SU-DHL-6 (cell line): ENCODE results near the gene SPDYE16.
"Not testable (repeated sequence)": the region's sequence is repeated elsewhere in the genome, so short reads cannot be mapped to it uniquely, and the experiment has no call there.

Source experiments
- H2AFZ ChIP-seq: fragments of 200-600 bp; sonication (generic); 2 replicates; pipeline ENCODE4 v1.6.1; 2014; ENCODE audit warnings: low read depth, mild to moderate bottlenecking, moderate library complexity, mixed read lengths, antibody characterized with exemption, low read length; ENCODE audit not compliant: severe bottlenecking
- H3F3A ChIP-seq: fragments of 200-600 bp; shearing (Covaris generic); 2 replicates; pipeline ENCODE4 v1.6.0; 2016; ENCODE audit warnings: antibody characterized with exemption, mild to moderate bottlenecking; ENCODE audit not compliant: insufficient read depth
- H3K27ac ChIP-seq: fragments of 200-600 bp; sonication (generic); 2 replicates; pipeline ENCODE4 v1.5.1; 2016; ENCODE audit warnings: low read depth, mild to moderate bottlenecking, low read length, moderate library complexity, mixed read lengths
- H3K27me3 ChIP-seq: fragments of 200-600 bp; sonication (generic), shearing (Covaris generic); 2 replicates; pipeline ENCODE4 v1.6.0; 2014; ENCODE audit warnings: mild to moderate bottlenecking, low read length
- H3K36me3 ChIP-seq: fragments of 200-600 bp; sonication (generic); 2 replicates; pipeline ENCODE4 v1.6.1; 2014; ENCODE audit warnings: mild to moderate bottlenecking, low read length, mixed read lengths
- H3K4me2 ChIP-seq: fragments of 300-600, 200-600 bp; shearing (Covaris generic), sonication (generic); 2 replicates; pipeline ENCODE4 v1.6.0; 2014; ENCODE audit warnings: low read length, low read depth, mild to moderate bottlenecking; ENCODE audit not compliant: poor library complexity, severe bottlenecking
- H3K4me3 ChIP-seq: fragments of 200-600 bp; sonication (generic); 2 replicates; pipeline ENCODE4 v1.5.1; 2014; ENCODE audit warnings: antibody characterized with exemption, low read length, mild to moderate bottlenecking, mixed read lengths; ENCODE audit not compliant: insufficient read depth, poor library complexity, severe bottlenecking
- H3K79me2 ChIP-seq: fragments of 200-600 bp; sonication (generic); 2 replicates; pipeline ENCODE4 v1.6.1; 2014; ENCODE audit warnings: mild to moderate bottlenecking, low read length, moderate library complexity; ENCODE audit not compliant: insufficient read depth
- H3K9ac ChIP-seq: fragments of 200-600 bp; sonication (generic); 2 replicates; pipeline ENCODE4 v1.7.0; 2014; ENCODE audit warnings: mild to moderate bottlenecking, low read length
- H3K9me2 ChIP-seq: fragments of 200-600 bp; sonication (generic); replicated peaks from 2 replicates; pipeline ENCODE4 v1.6.1; 2014; ENCODE audit warnings: low read length; ENCODE audit not compliant: insufficient read depth
- H3K9me3 ChIP-seq: fragments of 200-600 bp; sonication (generic); 2 replicates; pipeline ENCODE4 v1.6.1; 2014; ENCODE audit warnings: low read length, mixed read lengths; ENCODE audit not compliant: insufficient read depth
- H4K20me1 ChIP-seq: fragments of 200-600 bp; sonication (generic); 2 replicates; pipeline ENCODE4 v1.6.1; 2014; ENCODE audit warnings: low read depth, mild to moderate bottlenecking, antibody characterized with exemption, low read length, moderate library complexity, mixed read lengths

The SPDYE16 gene

GRCh38 chr7:76565001-76565400 lies 21.9 kb upstream of the SPDYE16 start:
- H3K27ac ChIP-seq, H4K20me1 ChIP-seq, H2AFZ ChIP-seq, H3F3A ChIP-seq, H3K9me2 ChIP-seq, H3K36me3 ChIP-seq, H3K9ac ChIP-seq, H3K9me3 ChIP-seq, H3K4me2 ChIP-seq, H3K4me3 ChIP-seq, H3K27me3 ChIP-seq: not testable (repeated sequence)
- peaks cover 27% of the 10 kb centered on the region for H3K79me2 ChIP-seq

DNA sequence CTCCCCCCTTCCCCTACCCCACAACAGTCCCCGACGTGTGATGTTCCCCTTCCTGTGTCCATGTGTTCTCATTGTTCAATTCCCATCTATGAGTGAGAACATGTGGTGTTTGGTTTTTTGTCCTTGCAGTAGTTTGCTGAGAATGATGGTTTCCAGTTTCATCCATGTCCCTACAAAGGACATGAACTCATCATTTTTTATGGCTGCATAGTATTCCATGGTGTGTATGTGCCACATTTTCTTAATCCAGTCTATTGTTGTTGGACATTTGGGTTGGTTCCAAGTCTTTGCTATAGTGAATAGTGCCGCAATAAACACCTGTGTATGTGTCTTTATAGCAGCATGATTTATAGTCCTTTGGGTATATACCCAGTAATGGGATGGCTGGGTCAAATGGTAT lies 18.2 kb upstream of the SPDYE16 start:
- not testable (repeated sequence) for H3F3A ChIP-seq, H3K36me3 ChIP-seq, H3K27ac ChIP-seq, H3K4me3 ChIP-seq, H3K27me3 ChIP-seq, H2AFZ ChIP-seq, H3K9me2 ChIP-seq, H3K4me2 ChIP-seq, H4K20me1 ChIP-seq, H3K9ac ChIP-seq, H3K9me3 ChIP-seq
- H3K79me2 ChIP-seq, result peaks cover 16% of the 10 kb centered on the region; the same call in 1 of the 2 replicates

DNA sequence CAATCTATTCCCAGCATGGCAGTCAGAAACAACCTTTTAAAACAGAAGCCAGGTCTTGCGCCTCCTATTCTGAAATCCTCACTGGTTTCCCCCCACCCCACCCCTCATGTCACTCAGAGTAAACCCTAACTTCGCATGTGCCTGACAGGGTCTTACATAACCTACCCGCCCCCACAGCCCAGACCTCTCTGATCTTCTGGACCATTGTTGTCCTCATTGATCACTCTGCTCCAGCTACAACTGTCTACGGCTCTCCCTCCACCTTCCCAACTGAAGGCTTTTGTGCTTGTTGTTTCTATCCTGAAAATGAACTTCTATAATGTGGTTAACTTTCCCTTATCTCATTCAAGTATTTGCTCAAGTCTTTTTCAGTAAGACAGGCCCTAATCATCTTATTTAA lies 17.1 kb upstream of the SPDYE16 start:
- not testable (repeated sequence) for H3K27ac ChIP-seq, H3K4me2 ChIP-seq, H3K9me3 ChIP-seq, H3K4me3 ChIP-seq, H4K20me1 ChIP-seq, H3F3A ChIP-seq, H2AFZ ChIP-seq, H3K9me2 ChIP-seq, H3K27me3 ChIP-seq, H3K36me3 ChIP-seq, H3K9ac ChIP-seq
- H3K79me2 ChIP-seq, result peaks cover 22% of the 10 kb centered on the region; the same call in 1 of the 2 replicates

GRCh38 chr7:76559685-76560084 lies 16.6 kb upstream of the SPDYE16 start:
- not testable (repeated sequence) for H3K4me3 ChIP-seq, H3F3A ChIP-seq, H3K36me3 ChIP-seq, H2AFZ ChIP-seq, H3K27ac ChIP-seq, H3K9ac ChIP-seq, H3K9me2 ChIP-seq, H3K9me3 ChIP-seq, H3K4me2 ChIP-seq, H3K27me3 ChIP-seq, H4K20me1 ChIP-seq
- H3K79me2 ChIP-seq, result peaks cover 25% of the 10 kb centered on the region; the same call in 1 of the 2 replicates

DNA sequence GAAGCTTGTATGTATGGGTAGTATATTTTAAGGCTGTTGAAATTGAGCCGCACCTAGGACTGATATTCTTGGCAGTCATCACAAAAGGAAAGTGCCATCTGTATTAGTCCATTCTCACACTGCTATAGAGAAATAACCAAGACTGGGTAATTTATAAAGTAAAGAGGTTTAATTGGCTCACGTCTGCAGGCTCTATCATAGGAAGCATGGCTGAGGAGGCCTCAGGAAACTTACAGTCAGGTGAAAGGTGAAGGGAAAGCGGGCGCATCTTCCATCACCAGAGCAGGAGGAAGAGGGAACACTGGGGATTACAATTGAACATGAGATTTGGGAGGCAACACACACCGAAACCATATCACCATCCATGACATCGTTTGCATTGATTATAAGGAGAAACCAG lies 8.9 kb upstream of the SPDYE16 start:
- H3K27ac ChIP-seq, H4K20me1 ChIP-seq, H3K9ac ChIP-seq, H3K4me2 ChIP-seq, H3F3A ChIP-seq, H2AFZ ChIP-seq, H3K4me3 ChIP-seq, H3K9me3 ChIP-seq, H3K27me3 ChIP-seq, H3K36me3 ChIP-seq, H3K9me2 ChIP-seq: not testable (repeated sequence)
- H3K79me2 ChIP-seq, result peaks cover 31% of the 10 kb centered on the region

GRCh38 chr7:76549855-76550248 lies 6.8 kb upstream of the SPDYE16 start:
- not testable (repeated sequence) for H3K27ac ChIP-seq, H3F3A ChIP-seq, H3K9me2 ChIP-seq, H3K27me3 ChIP-seq, H4K20me1 ChIP-seq, H3K9me3 ChIP-seq, H2AFZ ChIP-seq, H3K36me3 ChIP-seq
- Histone ChIP-seq H3K4me2 (peak overlapping the region; percentile 93), H3K9ac (peak overlapping the region; percentile 96), H3K79me2 (peaks cover 21% of the 10 kb centered on the region), H3K4me3 (peak overlapping the region; percentile 96)

GRCh38 chr7:76549025-76549854 lies 6.1 kb upstream of the SPDYE16 start:
- H3K27me3 ChIP-seq, H3F3A ChIP-seq, H3K36me3 ChIP-seq, H3K27ac ChIP-seq, H3K9me3 ChIP-seq, H3K9me2 ChIP-seq, H4K20me1 ChIP-seq: not testable (repeated sequence)
- peak overlapping the region; percentile 78 for H2AFZ ChIP-seq
- peak overlapping the region; percentile 93 for H3K4me2 ChIP-seq
- peaks cover 16% of the 10 kb centered on the region for H3K79me2 ChIP-seq
- peak overlapping the region; percentile 96 for H3K4me3 ChIP-seq
- H3K9ac ChIP-seq, result peak overlapping the region; percentile 96

- H3K9ac ChIP-seq, H3F3A ChIP-seq, H3K27ac ChIP-seq, H3K4me2 ChIP-seq, H3K4me3 ChIP-seq, H3K36me3 ChIP-seq, H3K79me2 ChIP-seq, H2AFZ ChIP-seq, H3K27me3 ChIP-seq, H3K9me3 ChIP-seq, H4K20me1 ChIP-seq, H3K9me2 ChIP-seq: not testable (repeated sequence)
Observed at GRCh38 chr7:76531643-76532042, 11.5 kb downstream of the SPDYE16 start.
